Occipital lobe (tissue), 2 donors: ENCODE data around the gene ADRA2B. TPM values are rescaled to one million over a fixed set of nuclear protein-coding genes. Genes with fewer than 3 reads are reported as not detected.
"Not testable (repeated sequence)": the region's sequence is repeated elsewhere in the genome, so short reads cannot be mapped to it uniquely, and the experiment has no call there.

Experiments
- DNase-seq: peaks from one replicate; lab custom pipeline; 2025; lab: John Stamatoyannopoulos, UW
- total RNA-seq: library from RNA; depleted of rRNA; stranded (reverse); fragments of >200 nt; gene quantifications from one replicate; pipeline ENCODE4 v1.2.3, GENCODE V29; 2014

ADRA2B gene
- total RNA-seq, 1 donor from 2014 or later = not detected

DNA sequence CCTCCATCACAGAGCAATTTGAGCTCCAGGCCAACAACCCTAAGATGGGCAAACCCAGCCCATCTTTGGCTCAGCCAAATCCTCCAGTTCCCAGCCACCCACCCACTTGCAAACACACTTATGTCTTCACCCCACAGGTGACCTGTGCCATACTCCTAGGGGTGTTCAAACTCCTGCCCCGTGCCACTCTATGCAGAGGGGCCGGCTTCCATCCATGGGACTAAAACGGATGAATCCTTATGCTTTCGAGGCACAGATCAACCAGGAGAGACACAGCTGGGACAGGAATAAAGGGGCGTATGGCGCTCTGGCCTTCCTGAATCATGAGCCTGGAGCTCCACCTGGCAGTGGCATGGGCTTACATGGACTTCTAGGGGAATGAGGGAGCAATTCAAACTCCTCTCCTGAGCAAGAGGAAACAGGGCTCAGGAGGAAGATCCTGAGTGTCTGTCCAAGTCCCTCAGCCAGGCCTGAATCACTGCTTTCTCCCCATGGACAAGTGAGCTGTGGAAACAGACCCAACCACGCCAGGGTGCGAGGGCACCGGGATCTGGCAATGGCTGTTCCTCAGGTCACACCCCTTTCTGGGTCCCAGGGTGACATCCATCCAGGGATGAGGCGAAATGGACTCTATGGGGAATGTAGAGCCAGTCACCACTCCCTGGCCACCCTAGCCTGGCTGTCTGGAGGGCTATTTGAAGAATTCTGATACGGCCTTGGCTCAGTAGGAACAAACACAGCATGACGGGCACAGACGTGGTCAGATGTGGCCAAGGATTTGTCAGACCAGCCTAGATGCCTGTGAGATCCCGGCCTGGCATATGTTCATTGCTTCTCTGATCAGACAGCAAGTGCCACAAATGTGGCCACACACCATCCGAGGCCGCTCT lies 45.0 kb downstream of the ADRA2B start:
- DNase-seq = not testable (repeated sequence)

DNA sequence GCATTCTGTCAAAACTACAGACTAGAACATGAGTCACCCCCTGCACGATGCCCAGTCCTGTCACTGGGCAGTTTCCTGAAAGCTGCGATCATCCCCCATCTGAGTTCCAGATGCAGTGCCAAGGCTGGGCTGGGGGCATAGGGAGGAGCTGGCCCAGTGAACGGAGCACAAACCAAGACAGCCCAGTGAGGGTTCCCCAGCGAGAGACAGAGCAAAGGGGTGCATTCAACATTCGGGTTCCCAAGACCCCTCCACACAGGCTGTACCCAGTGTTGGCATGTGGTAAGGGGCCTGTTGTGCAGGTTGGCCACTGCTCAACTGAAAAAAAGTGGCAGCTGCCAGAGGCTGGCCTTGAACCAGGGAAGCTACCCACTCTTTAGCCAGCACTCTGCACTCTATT lies 46.0 kb downstream of the ADRA2B start:
- DNase-seq = not testable (repeated sequence)

- DNase-seq = not testable (repeated sequence)
Observed at GRCh38 chr2:96069878-96070277, 46.5 kb downstream of the ADRA2B start.

DNA sequence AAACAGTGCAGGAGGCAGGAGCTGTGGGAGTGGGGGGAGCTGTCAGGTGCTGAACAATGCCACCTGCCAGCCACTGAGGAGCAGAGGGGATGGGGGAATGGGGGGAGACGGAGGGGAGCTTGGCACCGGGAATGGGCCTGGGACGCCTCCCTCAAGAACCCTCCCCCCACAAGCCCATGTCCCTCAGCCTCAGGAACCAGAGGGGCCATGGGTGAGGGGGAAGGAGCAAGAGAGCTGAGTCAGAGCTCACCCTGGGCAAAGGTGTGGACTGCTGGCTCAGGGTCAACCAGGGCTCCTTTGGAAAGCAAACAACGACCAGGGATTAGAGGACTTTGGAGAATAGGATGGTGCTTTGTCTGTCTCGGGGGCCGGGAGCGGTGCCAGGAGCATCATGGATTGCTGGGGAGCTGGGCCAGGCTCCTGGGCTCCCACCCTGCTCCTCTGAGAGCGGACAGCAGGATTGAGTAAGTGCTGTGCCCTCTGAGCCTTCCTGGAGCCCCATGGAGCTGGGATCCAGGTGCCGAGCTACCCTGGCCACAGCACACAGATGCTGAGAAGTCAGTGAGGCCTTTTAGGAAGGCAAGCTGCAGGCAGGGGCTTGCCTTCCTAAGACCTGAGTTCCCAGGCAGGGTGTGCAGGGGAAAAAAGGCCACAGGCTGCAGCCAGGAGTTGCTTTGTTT lies 48.3 kb downstream of the ADRA2B start:
- not testable (repeated sequence) for DNase-seq

DNA sequence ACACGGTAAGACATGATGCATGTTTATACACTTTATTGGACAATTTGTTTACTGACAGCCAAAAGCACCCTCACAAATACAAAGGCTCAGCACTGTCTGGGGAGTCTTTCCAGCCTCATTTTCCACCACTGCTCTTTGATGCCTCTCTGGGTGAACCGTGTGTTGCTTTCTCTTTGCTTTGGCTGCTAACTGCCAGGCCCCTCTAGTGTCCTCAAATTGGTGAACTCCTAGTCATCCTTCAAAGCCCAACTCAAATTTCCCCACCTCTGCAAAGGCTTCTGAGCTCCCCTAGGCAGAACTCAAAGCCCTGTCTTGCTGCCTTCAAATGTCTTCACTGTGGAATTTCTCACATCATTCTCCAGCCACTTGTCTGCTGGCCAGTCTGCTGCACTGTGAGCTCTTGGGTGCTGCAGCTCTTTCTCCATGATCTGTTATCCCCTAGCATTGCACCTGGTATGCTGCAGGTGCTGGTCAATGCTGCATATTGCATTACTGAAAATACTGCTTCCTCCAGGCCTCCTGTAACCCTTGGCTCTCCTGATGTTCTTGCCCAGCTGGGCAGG lies 49.2 kb downstream of the ADRA2B start:
- not testable (repeated sequence) for DNase-seq

DNA sequence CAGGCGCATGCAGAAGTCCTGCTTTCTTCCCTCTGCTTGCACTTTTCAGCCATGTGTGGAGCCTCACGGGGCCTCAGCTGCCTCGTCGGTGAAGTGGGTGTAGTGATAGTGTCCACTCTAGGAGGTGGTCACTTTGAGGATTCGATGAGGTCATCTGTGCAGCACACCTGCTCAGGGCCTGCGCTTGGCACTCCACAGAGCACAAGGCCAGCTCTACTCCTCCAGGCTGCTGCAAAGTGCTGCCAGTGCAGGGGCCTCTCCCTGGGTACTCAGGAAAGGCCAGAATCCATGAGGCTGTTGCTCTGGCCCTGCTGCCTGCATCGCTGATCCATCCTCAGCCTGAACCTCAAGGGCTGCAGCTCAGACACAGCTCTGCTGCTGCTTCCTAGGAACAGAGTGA lies 49.9 kb downstream of the ADRA2B start:
- not testable (repeated sequence) for DNase-seq

- not testable (repeated sequence) for DNase-seq
Observed at GRCh38 chr2:96065954-96066353, 50.4 kb downstream of the ADRA2B start.

DNA sequence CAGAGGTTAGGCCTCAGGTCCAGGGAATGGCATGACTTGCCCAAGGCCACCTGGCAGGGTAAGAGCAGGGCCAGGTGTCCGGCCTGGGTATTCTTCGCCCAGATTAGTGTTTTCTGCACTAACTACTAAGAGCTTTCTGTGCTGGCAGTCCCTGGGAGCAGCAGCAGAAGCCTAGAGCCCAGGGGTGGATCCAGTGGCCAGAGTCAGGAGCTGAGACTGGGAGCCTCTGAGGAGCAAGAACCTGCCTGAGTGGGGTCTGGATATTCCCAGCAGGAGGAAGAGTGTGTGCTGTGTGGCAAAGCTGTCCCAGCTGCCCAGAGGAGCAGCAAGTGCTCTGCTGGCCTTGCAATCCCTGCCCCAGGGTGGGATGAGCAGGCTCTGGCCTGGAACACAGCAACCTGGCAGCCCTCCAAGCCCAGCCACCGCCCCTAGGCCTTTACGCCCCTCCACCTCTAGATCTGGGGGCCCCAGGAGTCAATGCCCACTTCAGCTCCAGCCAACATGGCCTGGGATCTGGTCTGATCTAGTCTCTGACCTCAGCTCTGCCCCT lies 50.9 kb downstream of the ADRA2B start:
- DNase-seq = no peak

DNA sequence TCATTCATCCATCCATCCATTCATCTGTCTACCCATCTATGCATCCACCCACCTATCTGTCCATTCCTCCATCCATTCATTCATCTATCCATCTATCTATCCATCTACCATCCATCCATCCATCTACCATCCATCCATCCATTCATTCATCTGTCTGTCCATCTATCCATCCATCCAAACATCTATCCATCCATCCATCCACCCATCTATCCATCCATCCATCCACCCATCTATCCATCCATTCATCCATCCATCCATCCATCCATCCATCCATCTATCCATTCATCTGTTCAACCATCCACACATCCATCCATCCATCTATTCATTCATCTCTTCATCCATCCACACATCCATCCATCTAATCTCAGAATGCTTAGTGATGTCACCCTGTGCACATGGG lies 51.6 kb downstream of the ADRA2B start:
- not testable (repeated sequence) for DNase-seq

- DNase-seq = not testable (repeated sequence)
Observed at GRCh38 chr2:96064047-96064675, 52.2 kb downstream of the ADRA2B start.

DNA sequence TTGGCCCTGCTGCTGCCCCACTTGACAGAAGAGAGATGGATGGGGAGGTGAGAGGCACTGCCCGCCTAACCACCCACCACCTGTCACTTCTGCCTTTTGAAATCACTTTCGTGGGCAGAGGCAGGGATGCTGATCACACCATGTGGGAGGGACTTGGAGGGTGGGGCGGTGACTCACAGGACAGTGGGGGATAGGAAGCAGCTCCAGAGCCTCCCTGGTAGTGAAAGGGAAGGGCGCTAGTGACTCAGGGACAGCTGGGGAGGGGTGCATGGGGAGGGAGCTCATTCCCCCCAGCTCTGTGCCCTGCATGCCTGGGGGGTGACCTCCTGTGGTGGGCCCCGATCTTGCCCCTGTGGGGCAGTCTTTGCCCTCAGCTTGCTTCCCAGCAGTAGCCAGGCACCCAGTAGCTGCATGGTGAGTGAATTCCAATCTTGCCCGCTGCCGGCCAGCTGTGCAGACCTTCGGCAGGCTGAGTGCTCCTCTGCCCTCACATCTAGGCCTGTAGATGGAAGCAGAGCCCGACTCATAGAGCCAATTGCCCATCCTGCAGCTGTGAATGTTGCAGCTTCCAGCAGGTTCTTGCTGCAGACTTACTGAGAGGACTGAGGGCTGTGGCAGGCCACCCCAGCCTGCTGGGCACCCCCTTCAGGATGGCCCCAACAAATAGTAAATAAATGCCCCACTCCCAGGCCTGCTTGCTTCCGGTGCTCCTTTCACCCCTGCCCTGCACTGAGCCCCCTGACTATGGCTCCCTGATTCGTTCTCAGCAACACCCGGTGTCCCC lies 53.1 kb downstream of the ADRA2B start:
- DNase-seq = not testable (repeated sequence)

Other genes starting within 250 kb of the ADRA2B start
- 347 TPM for gene ANKRD36C, start 124.7 kb downstream of the ADRA2B start, total RNA-seq
- gene GPAT2, start 81.7 kb downstream of the ADRA2B start, total RNA-seq = 1.6 TPM
- not detected for gene ASTL, start 21.9 kb upstream of the ADRA2B start, total RNA-seq
- 7.3 TPM for gene DUSP2, start 28.9 kb upstream of the ADRA2B start, total RNA-seq
- 165 TPM for gene STARD7, start 92.3 kb upstream of the ADRA2B start, total RNA-seq
- gene TMEM127, start 149.4 kb upstream of the ADRA2B start, total RNA-seq = 19.7 TPM
- gene CIAO1, start 149.7 kb upstream of the ADRA2B start, total RNA-seq = 80.3 TPM
- gene SNRNP200, start 189.0 kb upstream of the ADRA2B start, total RNA-seq = 40.4 TPM
- gene ITPRIPL1, start 208.7 kb upstream of the ADRA2B start, total RNA-seq = 7.5 TPM
- 2.3 TPM for gene NCAPH, start 219.2 kb upstream of the ADRA2B start, total RNA-seq